HepG2 (cell line): ENCODE measurements around the gene FAM114A2.

Experiments used
- CBX1 ChIP-seq: IDR thresholded peaks from one replicate; pipeline ENCODE4 v1.6.1; 2016; ENCODE audit warnings: antibody characterized with exemption, low read depth
- CEBPB ChIP-seq: IDR thresholded peaks from 2 replicates; pipeline ENCODE4 v1.6.1; 2011; ENCODE audit warnings: low read depth, low read length, improper control_type of control experiment, borderline replicate concordance
- ELF4 ChIP-seq: sonication (generic); formaldehyde crosslinking; IDR thresholded peaks from 2 replicates; pipeline ENCODE4 v1.5.0; 2020; ENCODE audit warnings: missing genetic modification reagents, mild to moderate bottlenecking, moderate library complexity, borderline replicate concordance
- EZH2 ChIP-seq: conservative IDR thresholded peaks from 2 replicates; pipeline ENCODE4 v1.6.1; 2012; ENCODE audit warnings: mild to moderate bottlenecking, low read depth, low read length, moderate library complexity
- FOXP1 ChIP-seq, 2 experiments: fragments of 450-650 bp in 1 of 2; IDR thresholded peaks; 2 replicates each; pipeline ENCODE4 v1.6.1; 2017 to 2018; ENCODE audit warnings: antibody characterized with exemption in 1 of 2
- GLI4 ChIP-seq: sonication (generic); formaldehyde crosslinking; IDR thresholded peaks from 2 replicates; pipeline ENCODE4 v1.5.1; 2020; ENCODE audit warnings: missing genetic modification reagents, mild to moderate bottlenecking, moderate library complexity, borderline replicate concordance
- HMG20B ChIP-seq: conservative IDR thresholded peaks from 2 replicates; pipeline ENCODE4 v1.6.1; 2016; ENCODE audit warnings: missing genetic modification reagents, missing compliant biosample characterization
- IRF2 ChIP-seq: IDR thresholded peaks from 2 replicates; pipeline ENCODE4 v1.6.1; 2018; ENCODE audit warnings: missing genetic modification reagents, missing compliant biosample characterization
- NFE2L1 ChIP-seq: sonication (generic); formaldehyde crosslinking; IDR thresholded peaks from 2 replicates; pipeline ENCODE4 v1.4.0; 2020; ENCODE audit warnings: missing genetic modification reagents, mild to moderate bottlenecking, borderline replicate concordance
- NFE2L2 ChIP-seq: fragments of 150-350 bp; IDR thresholded peaks from 2 replicates; pipeline ENCODE4 v1.6.1; 2014; ENCODE audit warnings: low read length
- POLR2A ChIP-seq, 2 experiments: IDR thresholded peaks; 2 replicates each; pipeline ENCODE4 v1.6.1; 2011; ENCODE audit warnings: low read depth in 2 of 2, low read length in 2 of 2, mild to moderate bottlenecking in 1 of 2, moderate library complexity in 1 of 2; ENCODE audit not compliant: insufficient read depth in 1 of 2
- TF ChIP-seq, protein P1 (sequence below): sonication (generic); formaldehyde crosslinking; IDR thresholded peaks from 2 replicates; pipeline ENCODE4 v1.5.0; 2020; ENCODE audit warnings: mild to moderate bottlenecking, missing genetic modification reagents, moderate library complexity
- TF ChIP-seq, protein P2 (sequence below): IDR thresholded peaks from 2 replicates; pipeline ENCODE4 v1.6.1; 2016
- TF ChIP-seq, protein P3 (sequence below), 2 experiments: IDR thresholded peaks; 2 replicates each; pipeline ENCODE4 v1.6.1; 2011 to 2012; ENCODE audit warnings: low read length in 2 of 2, borderline replicate concordance in 1 of 2, low read depth in 1 of 2, mild to moderate bottlenecking in 1 of 2, moderate library complexity in 1 of 2

DNA sequence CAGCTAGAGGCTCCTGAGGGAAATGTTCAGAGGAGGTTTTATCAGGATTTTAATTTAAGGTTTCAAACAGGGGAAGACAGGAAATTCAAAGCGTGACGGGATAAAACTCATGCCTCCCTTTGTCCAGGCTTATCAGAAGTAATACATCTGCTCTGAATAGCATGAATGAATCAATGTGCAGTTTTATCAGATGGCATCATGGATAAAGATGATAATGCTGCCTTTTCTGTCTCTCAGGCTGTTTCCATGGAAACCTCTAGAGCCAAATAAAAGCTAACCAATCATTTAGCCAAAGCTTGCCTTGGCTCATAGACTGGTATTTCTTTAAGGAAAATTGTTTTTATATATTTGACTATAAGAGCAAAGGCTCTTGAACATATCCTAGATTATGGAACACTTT lies 16.5 kb upstream of the FAM114A2 start:
- TF ChIP-seq ELF4 (no peak), CEBPB (no peak), EZH2 (no peak), NFE2L2 (no peak), POLR2A (IDR thresholded peaks at IDR 0.05; ENCODE audit: insufficient read depth in 1 of 2, low read depth in 2 of 2, low read length in 2 of 2) (no peak), GLI4 (CRISPR knock-in tag) (no peak), IRF2 (CRISPR knock-in tag) (no peak), FOXP1 (IDR thresholded peaks at IDR 0.05) (no peak), FOXP1 (CRISPR knock-in tag; IDR thresholded peaks at IDR 0.05) (no peak), CBX1 (no peak), NFE2L1 (no peak), HMG20B (CRISPR knock-in tag) (no peak)
- TF ChIP-seq, protein P1, sequence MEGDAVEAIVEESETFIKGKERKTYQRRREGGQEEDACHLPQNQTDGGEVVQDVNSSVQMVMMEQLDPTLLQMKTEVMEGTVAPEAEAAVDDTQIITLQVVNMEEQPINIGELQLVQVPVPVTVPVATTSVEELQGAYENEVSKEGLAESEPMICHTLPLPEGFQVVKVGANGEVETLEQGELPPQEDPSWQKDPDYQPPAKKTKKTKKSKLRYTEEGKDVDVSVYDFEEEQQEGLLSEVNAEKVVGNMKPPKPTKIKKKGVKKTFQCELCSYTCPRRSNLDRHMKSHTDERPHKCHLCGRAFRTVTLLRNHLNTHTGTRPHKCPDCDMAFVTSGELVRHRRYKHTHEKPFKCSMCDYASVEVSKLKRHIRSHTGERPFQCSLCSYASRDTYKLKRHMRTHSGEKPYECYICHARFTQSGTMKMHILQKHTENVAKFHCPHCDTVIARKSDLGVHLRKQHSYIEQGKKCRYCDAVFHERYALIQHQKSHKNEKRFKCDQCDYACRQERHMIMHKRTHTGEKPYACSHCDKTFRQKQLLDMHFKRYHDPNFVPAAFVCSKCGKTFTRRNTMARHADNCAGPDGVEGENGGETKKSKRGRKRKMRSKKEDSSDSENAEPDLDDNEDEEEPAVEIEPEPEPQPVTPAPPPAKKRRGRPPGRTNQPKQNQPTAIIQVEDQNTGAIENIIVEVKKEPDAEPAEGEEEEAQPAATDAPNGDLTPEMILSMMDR (CRISPR knock-in tag): no peak
- TF ChIP-seq, protein P2, sequence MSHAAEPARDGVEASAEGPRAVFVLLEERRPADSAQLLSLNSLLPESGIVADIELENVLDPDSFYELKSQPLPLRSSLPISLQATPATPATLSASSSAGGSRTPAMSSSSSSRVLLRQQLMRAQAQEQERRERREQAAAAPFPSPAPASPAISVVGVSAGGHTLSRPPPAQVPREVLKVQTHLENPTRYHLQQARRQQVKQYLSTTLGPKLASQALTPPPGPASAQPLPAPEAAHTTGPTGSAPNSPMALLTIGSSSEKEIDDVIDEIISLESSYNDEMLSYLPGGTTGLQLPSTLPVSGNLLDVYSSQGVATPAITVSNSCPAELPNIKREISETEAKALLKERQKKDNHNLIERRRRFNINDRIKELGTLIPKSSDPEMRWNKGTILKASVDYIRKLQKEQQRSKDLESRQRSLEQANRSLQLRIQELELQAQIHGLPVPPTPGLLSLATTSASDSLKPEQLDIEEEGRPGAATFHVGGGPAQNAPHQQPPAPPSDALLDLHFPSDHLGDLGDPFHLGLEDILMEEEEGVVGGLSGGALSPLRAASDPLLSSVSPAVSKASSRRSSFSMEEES (CRISPR knock-in tag): no peak
- TF ChIP-seq, protein P3, sequence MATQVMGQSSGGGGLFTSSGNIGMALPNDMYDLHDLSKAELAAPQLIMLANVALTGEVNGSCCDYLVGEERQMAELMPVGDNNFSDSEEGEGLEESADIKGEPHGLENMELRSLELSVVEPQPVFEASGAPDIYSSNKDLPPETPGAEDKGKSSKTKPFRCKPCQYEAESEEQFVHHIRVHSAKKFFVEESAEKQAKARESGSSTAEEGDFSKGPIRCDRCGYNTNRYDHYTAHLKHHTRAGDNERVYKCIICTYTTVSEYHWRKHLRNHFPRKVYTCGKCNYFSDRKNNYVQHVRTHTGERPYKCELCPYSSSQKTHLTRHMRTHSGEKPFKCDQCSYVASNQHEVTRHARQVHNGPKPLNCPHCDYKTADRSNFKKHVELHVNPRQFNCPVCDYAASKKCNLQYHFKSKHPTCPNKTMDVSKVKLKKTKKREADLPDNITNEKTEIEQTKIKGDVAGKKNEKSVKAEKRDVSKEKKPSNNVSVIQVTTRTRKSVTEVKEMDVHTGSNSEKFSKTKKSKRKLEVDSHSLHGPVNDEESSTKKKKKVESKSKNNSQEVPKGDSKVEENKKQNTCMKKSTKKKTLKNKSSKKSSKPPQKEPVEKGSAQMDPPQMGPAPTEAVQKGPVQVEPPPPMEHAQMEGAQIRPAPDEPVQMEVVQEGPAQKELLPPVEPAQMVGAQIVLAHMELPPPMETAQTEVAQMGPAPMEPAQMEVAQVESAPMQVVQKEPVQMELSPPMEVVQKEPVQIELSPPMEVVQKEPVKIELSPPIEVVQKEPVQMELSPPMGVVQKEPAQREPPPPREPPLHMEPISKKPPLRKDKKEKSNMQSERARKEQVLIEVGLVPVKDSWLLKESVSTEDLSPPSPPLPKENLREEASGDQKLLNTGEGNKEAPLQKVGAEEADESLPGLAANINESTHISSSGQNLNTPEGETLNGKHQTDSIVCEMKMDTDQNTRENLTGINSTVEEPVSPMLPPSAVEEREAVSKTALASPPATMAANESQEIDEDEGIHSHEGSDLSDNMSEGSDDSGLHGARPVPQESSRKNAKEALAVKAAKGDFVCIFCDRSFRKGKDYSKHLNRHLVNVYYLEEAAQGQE (IDR thresholded peaks at IDR 0.05; ENCODE audit: borderline replicate concordance in 1 of 2, low read depth in 1 of 2, low read length in 2 of 2): no peak
